ENCODE data around the gene NUF2. TPM values are rescaled to one million over a fixed set of nuclear protein-coding genes. Genes with fewer than 3 reads are reported as not detected.

NUF2 gene
- total and polyA plus RNA-seq, 2 of the 4 experiments (the other 2 are of a cell fraction) = 13.0 to 18.5 TPM

- H3K9me3 ChIP-seq (ENCODE audit: control insufficient read depth, insufficient read depth, low read length) = no peaks in the 10 kb centered on the region
- H3K27me3 ChIP-seq (ENCODE audit: control insufficient read depth, insufficient read depth, low read length) = peaks cover 12% of the 10 kb centered on the region
- no peak overlapping the region for H3K27ac ChIP-seq (ENCODE audit: insufficient read depth, low read length)
- POLR2A ChIA-PET (ENCODE audit: unreplicated experiment) = no interaction called here
- no peak overlapping the region for H3K14ac ChIP-seq (replicated peaks; ENCODE audit: low read depth, low read length)
- H4K20me1 ChIP-seq (ENCODE audit: insufficient read depth, low read length) = no peaks in the 10 kb centered on the region
- in situ Hi-C loops (cut with MboI; ENCODE audit: low sequenced_read_pairs) = no loop called here
- H3K4me1 ChIP-seq (ENCODE audit: control insufficient read depth, insufficient read depth, low read length) = no peaks in the 10 kb centered on the region
- DNase-seq (no peak), ATAC-seq (ENCODE audit: low read depth) (no peak)
- TF ChIP-seq RFX5 (IDR thresholded peaks at IDR 0.05; ENCODE audit: low read depth, low read length) (no peak), RCOR1 (IDR thresholded peaks at IDR 0.05; ENCODE audit: insufficient replicate concordance, low read length) (no peak), POLR2A (IDR thresholded peaks at IDR 0.05; ENCODE audit: low read depth, low read length) (no peak), MAZ (IDR thresholded peaks at IDR 0.05; ENCODE audit: borderline replicate concordance, low read depth, low read length) (no peak), NFE2L2 (IDR thresholded peaks at IDR 0.05; ENCODE audit: low read depth, low read length) (no peak), BHLHE40 (IDR thresholded peaks at IDR 0.05; ENCODE audit: low read depth, low read length) (no peak), USF2 (IDR thresholded peaks at IDR 0.05; ENCODE audit: low read depth, low read length) (no peak), RAD21 (IDR thresholded peaks at IDR 0.05; ENCODE audit: low read length) (no peak), SMC3 (IDR thresholded peaks at IDR 0.05; ENCODE audit: low read depth, low read length) (no peak), CEBPB (IDR thresholded peaks at IDR 0.05; ENCODE audit: low read depth, low read length) (no peak), MAFK (IDR thresholded peaks at IDR 0.05; ENCODE audit: low read depth, low read length) (no peak), CTCF (conservative IDR thresholded peaks at IDR 0.05; ENCODE audit: low read depth, low read length) (no peak), CHD1 (IDR thresholded peaks at IDR 0.05; ENCODE audit: low read depth, low read length) (no peak), MXI1 (IDR thresholded peaks at IDR 0.05; ENCODE audit: borderline replicate concordance, low read depth, low read length) (no peak), ELK1 (IDR thresholded peaks at IDR 0.05; ENCODE audit: borderline replicate concordance, low read depth, low read length) (no peak), FOS (IDR thresholded peaks at IDR 0.05; ENCODE audit: low read depth, low read length) (no peak)
- intact Hi-C loops (cut with micrococcal nuclease) = no loop called here
- no peaks in the 10 kb centered on the region for H3K36me3 ChIP-seq (ENCODE audit: control insufficient read depth, insufficient read depth, low read length)
- no peak overlapping the region for H2BK5ac ChIP-seq (ENCODE audit: low read depth, low read length, poor library complexity, severe bottlenecking)
- no peak overlapping the region for H3K56ac ChIP-seq (ENCODE audit: extremely low read depth, insufficient read depth, low read length)
- no peak overlapping the region for H3K9ac ChIP-seq (ENCODE audit: low read depth, low read length)
- H3K4me3 ChIP-seq (ENCODE audit: insufficient read depth, low read depth, low read length) = no peak overlapping the region
- dilution Hi-C loops (cut with HindIII; ENCODE audit: low sequenced_read_pairs, unreplicated experiment) = no loop called here
- H2BK120ac ChIP-seq (ENCODE audit: low read depth, low read length) = no peak overlapping the region
- 100% methylated on average over 1 of the region's 4 CpGs; no CpG with 5 or more reads in 1 of the 2 experiments for WGBS, 2 experiments (ENCODE audit: extremely low coverage in 2 of 2, insufficient read length in 1 of 2)
- H3K4ac ChIP-seq (ENCODE audit: low read depth, low read length) = no peak overlapping the region
- no peak overlapping the region for H3K4me2 ChIP-seq (ENCODE audit: low read depth, low read length)
- no peak overlapping the region for H2BK20ac ChIP-seq (ENCODE audit: low read depth, low read length)
- H3K79me1 ChIP-seq (ENCODE audit: low read depth in 1 of 2, low read length in 2 of 2) = no peaks in the 10 kb centered on the region
- H2AK9ac ChIP-seq (replicated peaks; ENCODE audit: low read depth, low read length, poor library complexity) = no peak overlapping the region
- no peaks in the 10 kb centered on the region for H3K9me1 ChIP-seq (ENCODE audit: insufficient read depth, low read length)
- CTCF ChIA-PET = no interaction called here
- H4K8ac ChIP-seq (ENCODE audit: low read depth in 2 of 2, low read length in 2 of 2) = no peak overlapping the region
- H2BK15ac ChIP-seq (ENCODE audit: low read depth, low read length) = no peak overlapping the region
- no peak overlapping the region for H3K23ac ChIP-seq (ENCODE audit: low read depth, low read length)
- H2AFZ ChIP-seq (replicated peaks; ENCODE audit: low read length, poor library complexity) = no peak overlapping the region
- H4K5ac ChIP-seq (ENCODE audit: low read depth, low read length) = no peak overlapping the region
- BruUV-seq (replicated peaks) = no TSS peak
- no peak overlapping the region for H2AK5ac ChIP-seq (ENCODE audit: low read depth, low read length)
- H3K18ac ChIP-seq (ENCODE audit: low read depth, low read length) = no peak overlapping the region
- H4K91ac ChIP-seq (ENCODE audit: insufficient read depth, low read depth, low read length) = no peak overlapping the region
Measured at GRCh38 chr1:163366555-163366954, 44.8 kb downstream of the NUF2 start.
